Daoy (cell line): ENCODE data around the gene LAMB1. TPM values are rescaled to one million over a fixed set of nuclear protein-coding genes. Genes with fewer than 3 reads are reported as not detected.
"Not testable (repeated sequence)": the region's sequence is repeated elsewhere in the genome, so short reads cannot be mapped to it uniquely, and the experiment has no call there.

Experiments used
- DNase-seq: peaks from one replicate; pipeline ENCODE4 v3.0.0-alpha.2; 2015; ENCODE audit warnings: low read depth
- total RNA-seq: library from RNA; depleted of rRNA; stranded (reverse); fragments of >200 nt; shearing (Covaris generic); gene quantifications from 2 replicates; pipeline ENCODE4 v1.2.3, GENCODE V29; 2014

The LAMB1 gene
- total RNA-seq, 1 experiment from 2014 or later: 179 TPM

GRCh38 chr7:107971613-107972012 lies 31.3 kb downstream of the LAMB1 start:
- no peak for DNase-seq

- DNase-seq: no peak
Measured at GRCh38 chr7:107971100-107971499, 31.9 kb downstream of the LAMB1 start.

GRCh38 chr7:107969856-107970255 lies 33.1 kb downstream of the LAMB1 start:
- DNase-seq: no peak

GRCh38 chr7:107968449-107968848 lies 34.5 kb downstream of the LAMB1 start:
- DNase-seq: no peak

GRCh38 chr7:107967420-107967819 lies 35.5 kb downstream of the LAMB1 start:
- no peak for DNase-seq

- DNase-seq: peak; percentile 92
Measured at GRCh38 chr7:107966711-107967110, 36.2 kb downstream of the LAMB1 start.

GRCh38 chr7:107964510-107964909 lies 38.5 kb downstream of the LAMB1 start:
- no peak for DNase-seq

GRCh38 chr7:107962817-107963216 lies 40.1 kb downstream of the LAMB1 start:
- DNase-seq: no peak

- DNase-seq: no peak
Measured at GRCh38 chr7:107961405-107961804, 41.6 kb downstream of the LAMB1 start.

- DNase-seq: no peak
Measured at GRCh38 chr7:107960272-107960671, 42.7 kb downstream of the LAMB1 start.

- no peak for DNase-seq
Measured at GRCh38 chr7:107959527-107959898, 43.4 kb downstream of the LAMB1 start.

GRCh38 chr7:107958764-107959526 lies 44.0 kb downstream of the LAMB1 start:
- peak; percentile 54 for DNase-seq

GRCh38 chr7:107957436-107957835 lies 45.5 kb downstream of the LAMB1 start:
- no peak for DNase-seq

GRCh38 chr7:107956950-107957349 lies 46.0 kb downstream of the LAMB1 start:
- DNase-seq: not testable (repeated sequence)

GRCh38 chr7:107955394-107955793 lies 47.6 kb downstream of the LAMB1 start:
- no peak for DNase-seq

GRCh38 chr7:107953924-107954303 lies 49.0 kb downstream of the LAMB1 start:
- DNase-seq: no peak

- no peak for DNase-seq
Measured at GRCh38 chr7:107953265-107953923, 49.6 kb downstream of the LAMB1 start.

GRCh38 chr7:107951896-107952295 lies 51.1 kb downstream of the LAMB1 start:
- DNase-seq: no peak

GRCh38 chr7:107951172-107951787 lies 51.7 kb downstream of the LAMB1 start:
- DNase-seq: no peak

GRCh38 chr7:107949443-107949935 lies 53.5 kb downstream of the LAMB1 start:
- no peak for DNase-seq

- peak; percentile 94 for DNase-seq
Measured at GRCh38 chr7:107948645-107949442, 54.1 kb downstream of the LAMB1 start.

GRCh38 chr7:107946881-107947280 lies 56.1 kb downstream of the LAMB1 start:
- no peak for DNase-seq
